HK-2 (cell line): ENCODE measurements around the gene CFAP97D1.

Experiments used
- DNase-seq: peaks from one replicate; pipeline ENCODE4 v3.0.0-alpha.2; 2018; ENCODE audit not compliant: unreplicated experiment

The CFAP97D1 gene

GRCh38 chr17:43780135-43780534 is at the start of gene CFAP97D1:
CFAP97D1 (plus strand) TSS chr17:43780435; CDS start chr17:43780463, 28 bp downstream.
- DNase-seq = no peak

- DNase-seq = peak; percentile 47
These were observed 47.3 kb upstream of the CFAP97D1 start for GRCh38 chr17:43732958-43733357.

- DNase-seq = no peak
These were observed 46.3 kb upstream of the CFAP97D1 start for GRCh38 chr17:43733956-43734355.

- DNase-seq = no peak
These were observed 45.9 kb upstream of the CFAP97D1 start for GRCh38 chr17:43734376-43734775.

GRCh38 chr17:43736389-43736788 is 43.8 kb upstream of the CFAP97D1 start:
- DNase-seq = no peak

GRCh38 chr17:43737722-43738121 is 42.5 kb upstream of the CFAP97D1 start:
- no peak for DNase-seq

- no peak for DNase-seq
These were observed 39.7 kb upstream of the CFAP97D1 start for GRCh38 chr17:43740541-43740940.

- DNase-seq = no peak
These were observed 38.6 kb upstream of the CFAP97D1 start for GRCh38 chr17:43741636-43742035.

GRCh38 chr17:43745541-43745940 is 34.7 kb upstream of the CFAP97D1 start:
- DNase-seq = no peak

- DNase-seq = no peak
These were observed 30.1 kb upstream of the CFAP97D1 start for GRCh38 chr17:43750153-43750552.

GRCh38 chr17:43753493-43754129 is 26.6 kb upstream of the CFAP97D1 start:
- no peak for DNase-seq

- DNase-seq = no peak
These were observed 25.3 kb upstream of the CFAP97D1 start for GRCh38 chr17:43754947-43755346.

GRCh38 chr17:43755389-43755875 is 24.8 kb upstream of the CFAP97D1 start:
- DNase-seq = no peak

- DNase-seq = no peak
These were observed 24.0 kb upstream of the CFAP97D1 start for GRCh38 chr17:43756201-43756600.

GRCh38 chr17:43757171-43757660 is 23.0 kb upstream of the CFAP97D1 start:
- no peak for DNase-seq

- DNase-seq = no peak
These were observed 22.1 kb upstream of the CFAP97D1 start for GRCh38 chr17:43758086-43758485.

- DNase-seq = no peak
These were observed 21.6 kb upstream of the CFAP97D1 start, which contains the start of gene SOST for GRCh38 chr17:43758497-43759174. SOST (minus strand) TSS chr17:43758791; CDS start chr17:43758741, 50 bp downstream.

- no peak for DNase-seq
These were observed 20.4 kb upstream of the CFAP97D1 start for GRCh38 chr17:43759836-43760235.

GRCh38 chr17:43760254-43760852 is 19.9 kb upstream of the CFAP97D1 start:
- peak; percentile 94 for DNase-seq

GRCh38 chr17:43766413-43767052 is 13.7 kb upstream of the CFAP97D1 start:
- DNase-seq = peak; percentile 56

- DNase-seq = no peak
These were observed 13.1 kb upstream of the CFAP97D1 start for GRCh38 chr17:43767053-43767712.

GRCh38 chr17:43767713-43768059 is 12.5 kb upstream of the CFAP97D1 start:
- DNase-seq = no peak
